ENCODE results near the gene LY6G6C. TPM values are rescaled to one million over a fixed set of nuclear protein-coding genes. Genes with fewer than 3 reads are reported as not detected.

LY6G6C gene
- total and polyA plus RNA-seq, 2 of the 13 experiments (the other 11 are each of a cell fraction or from before 2014, with no cell fraction given), result 0.15 TPM; not detected in 1

GRCh38 chr6:31763619-31763940 is 42.0 kb upstream of the LY6G6C start (continued):
- TF ChIP-seq POGK (CRISPR knock-in tag; conservative IDR thresholded peaks at IDR 0.05) (no peak), SRSF1 (optimal IDR thresholded peaks at IDR 0.05; ENCODE audit: low read depth, low read length) (no peak), MXI1 (IDR thresholded peaks at IDR 0.05; ENCODE audit: borderline replicate concordance, low read depth, low read length) (no peak), SMYD3 (CRISPR knock-in tag; IDR thresholded peaks at IDR 0.05) (no peak), ZNF235 (CRISPR knock-in tag; IDR thresholded peaks at IDR 0.05; ENCODE audit: borderline replicate concordance) (no peak), ZBTB38 (CRISPR knock-in tag; IDR thresholded peaks at IDR 0.05) (0 out of 2 replicates have a peak, but pooled peaks have one; percentile 25), ASH2L (IDR thresholded peaks at IDR 0.05; ENCODE audit: insufficient read length, low read depth, low read length) (no peak), ZZZ3 (CRISPR knock-in tag; IDR thresholded peaks at IDR 0.05; ENCODE audit: borderline replicate concordance) (no peak), SMARCE1 (IDR thresholded peaks at IDR 0.05; ENCODE audit: borderline replicate concordance) (no peak), IRF2 (CRISPR knock-in tag; IDR thresholded peaks at IDR 0.05) (peak; percentile 55; the same call in 1 of the 2 replicates), RFX5 (IDR thresholded peaks at IDR 0.05; ENCODE audit: low read depth, low read length) (no peak), MED1 (CRISPR knock-in tag; IDR thresholded peaks at IDR 0.05) (peak; percentile 18; the same call in 1 of the 2 replicates), SNRNP70 (IDR thresholded peaks at IDR 0.05; ENCODE audit: low read depth, low read length) (no peak), NFE2L1 (CRISPR knock-in tag; IDR thresholded peaks at IDR 0.05; ENCODE audit: borderline replicate concordance) (no peak), NFE2L2 (IDR thresholded peaks at IDR 0.05; ENCODE audit: low read length) (no peak), HOXA9 (CRISPR knock-in tag; IDR thresholded peaks at IDR 0.05; ENCODE audit: borderline replicate concordance) (no peak), ZNF282 (IDR thresholded peaks at IDR 0.05; ENCODE audit: partially characterized antibody) (no peak), HOXD1 (CRISPR knock-in tag; IDR thresholded peaks at IDR 0.05) (no peak), RELA (CRISPR knock-in tag; IDR thresholded peaks at IDR 0.05) (no peak), BHLHE40 (IDR thresholded peaks at IDR 0.05; ENCODE audit: low read length) (0 out of 2 replicates have a peak, but pooled peaks have one; percentile 27), ZFP62 (CRISPR knock-in tag; IDR thresholded peaks at IDR 0.05) (no peak), EZH2 (conservative IDR thresholded peaks at IDR 0.05; ENCODE audit: low read depth, low read length) (no peak), RNF2 (conservative IDR thresholded peaks at IDR 0.05; ENCODE audit: low read depth) (no peak), DMAP1 (CRISPR knock-in tag; IDR thresholded peaks at IDR 0.05) (no peak)
- TF ChIP-seq, protein P1, sequence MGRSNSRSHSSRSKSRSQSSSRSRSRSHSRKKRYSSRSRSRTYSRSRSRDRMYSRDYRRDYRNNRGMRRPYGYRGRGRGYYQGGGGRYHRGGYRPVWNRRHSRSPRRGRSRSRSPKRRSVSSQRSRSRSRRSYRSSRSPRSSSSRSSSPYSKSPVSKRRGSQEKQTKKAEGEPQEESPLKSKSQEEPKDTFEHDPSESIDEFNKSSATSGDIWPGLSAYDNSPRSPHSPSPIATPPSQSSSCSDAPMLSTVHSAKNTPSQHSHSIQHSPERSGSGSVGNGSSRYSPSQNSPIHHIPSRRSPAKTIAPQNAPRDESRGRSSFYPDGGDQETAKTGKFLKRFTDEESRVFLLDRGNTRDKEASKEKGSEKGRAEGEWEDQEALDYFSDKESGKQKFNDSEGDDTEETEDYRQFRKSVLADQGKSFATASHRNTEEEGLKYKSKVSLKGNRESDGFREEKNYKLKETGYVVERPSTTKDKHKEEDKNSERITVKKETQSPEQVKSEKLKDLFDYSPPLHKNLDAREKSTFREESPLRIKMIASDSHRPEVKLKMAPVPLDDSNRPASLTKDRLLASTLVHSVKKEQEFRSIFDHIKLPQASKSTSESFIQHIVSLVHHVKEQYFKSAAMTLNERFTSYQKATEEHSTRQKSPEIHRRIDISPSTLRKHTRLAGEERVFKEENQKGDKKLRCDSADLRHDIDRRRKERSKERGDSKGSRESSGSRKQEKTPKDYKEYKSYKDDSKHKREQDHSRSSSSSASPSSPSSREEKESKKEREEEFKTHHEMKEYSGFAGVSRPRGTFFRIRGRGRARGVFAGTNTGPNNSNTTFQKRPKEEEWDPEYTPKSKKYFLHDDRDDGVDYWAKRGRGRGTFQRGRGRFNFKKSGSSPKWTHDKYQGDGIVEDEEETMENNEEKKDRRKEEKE (IDR thresholded peaks at IDR 0.05), result no peak
- TF ChIP-seq, protein P2, sequence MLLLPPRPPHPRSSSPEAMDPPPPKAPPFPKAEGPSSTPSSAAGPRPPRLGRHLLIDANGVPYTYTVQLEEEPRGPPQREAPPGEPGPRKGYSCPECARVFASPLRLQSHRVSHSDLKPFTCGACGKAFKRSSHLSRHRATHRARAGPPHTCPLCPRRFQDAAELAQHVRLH (CRISPR knock-in tag; IDR thresholded peaks at IDR 0.05; ENCODE audit: borderline replicate concordance, low read depth), result no peak
- TF ChIP-seq, protein P3, sequence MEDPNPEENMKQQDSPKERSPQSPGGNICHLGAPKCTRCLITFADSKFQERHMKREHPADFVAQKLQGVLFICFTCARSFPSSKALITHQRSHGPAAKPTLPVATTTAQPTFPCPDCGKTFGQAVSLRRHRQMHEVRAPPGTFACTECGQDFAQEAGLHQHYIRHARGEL (CRISPR knock-in tag; IDR thresholded peaks at IDR 0.05), result no peak
- TF ChIP-seq, protein P4, sequence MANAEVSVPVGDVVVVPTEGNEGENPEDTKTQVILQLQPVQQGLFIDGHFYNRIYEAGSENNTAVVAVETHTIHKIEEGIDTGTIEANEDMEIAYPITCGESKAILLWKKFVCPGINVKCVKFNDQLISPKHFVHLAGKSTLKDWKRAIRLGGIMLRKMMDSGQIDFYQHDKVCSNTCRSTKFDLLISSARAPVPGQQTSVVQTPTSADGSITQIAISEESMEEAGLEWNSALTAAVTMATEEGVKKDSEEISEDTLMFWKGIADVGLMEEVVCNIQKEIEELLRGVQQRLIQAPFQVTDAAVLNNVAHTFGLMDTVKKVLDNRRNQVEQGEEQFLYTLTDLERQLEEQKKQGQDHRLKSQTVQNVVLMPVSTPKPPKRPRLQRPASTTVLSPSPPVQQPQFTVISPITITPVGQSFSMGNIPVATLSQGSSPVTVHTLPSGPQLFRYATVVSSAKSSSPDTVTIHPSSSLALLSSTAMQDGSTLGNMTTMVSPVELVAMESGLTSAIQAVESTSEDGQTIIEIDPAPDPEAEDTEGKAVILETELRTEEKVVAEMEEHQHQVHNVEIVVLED (CRISPR knock-in tag; IDR thresholded peaks at IDR 0.05; ENCODE audit: borderline replicate concordance), result no peak

Data from HepG2 (cell line).